ENCODE results near the gene INSC. TPM values are rescaled to one million over a fixed set of nuclear protein-coding genes. Genes with fewer than 3 reads are reported as not detected.

The INSC gene
- total RNA-seq, 2 experiments from 2014 or later = 0.49 to 0.61 TPM

GRCh38 chr11:15142838-15143237 lies 28.1 kb downstream of the INSC start:
- Mint-ChIP-seq H3K36me3 (no peaks in the 10 kb centered on the region), H3K4me3 (no peak overlapping the region), H3K27me3 (peaks cover 12% of the 10 kb centered on the region), H3K9me3 (ENCODE audit: low read depth) (no peaks in the 10 kb centered on the region), H3K4me1 (peaks cover 1% of the 10 kb centered on the region), H3K27ac (no peak overlapping the region)
- ATAC-seq (no peak), DNase-seq (no peak)
- CTCF ChIA-PET = interaction anchor here (5.0 kb wide), 1 partner anchor 16 kb away, joined by 18 read pairs; no protein-coding TSS in a partner anchor

- ATAC-seq = no peak
- Mint-ChIP-seq H3K9me3 (ENCODE audit: low read depth) (no peaks in the 10 kb centered on the region), H3K4me1 (no peaks in the 10 kb centered on the region), H3K36me3 (no peaks in the 10 kb centered on the region), H3K4me3 (no peak overlapping the region), H3K27me3 (peaks cover 13% of the 10 kb centered on the region), H3K27ac (no peak overlapping the region)
- no peak for DNase-seq
- CTCF ChIA-PET = interaction anchor here (5.0 kb wide), 1 partner anchor 15 kb away, joined by 18 read pairs; no protein-coding TSS in a partner anchor
Measured at GRCh38 chr11:15143855-15144254, 29.1 kb downstream of the INSC start.

- H3K36me3 Mint-ChIP-seq = no peaks in the 10 kb centered on the region
- H3K27ac Mint-ChIP-seq = no peak overlapping the region
- H3K4me1 Mint-ChIP-seq = no peaks in the 10 kb centered on the region
- CTCF ChIA-PET = interaction anchor here (5.0 kb wide), 1 partner anchor 14 kb away, joined by 18 read pairs; no protein-coding TSS in a partner anchor
- ATAC-seq (no peak), DNase-seq (no peak)
- H3K9me3 Mint-ChIP-seq (ENCODE audit: low read depth) = no peaks in the 10 kb centered on the region
- H3K4me3 Mint-ChIP-seq = no peak overlapping the region
- peaks cover 13% of the 10 kb centered on the region for H3K27me3 Mint-ChIP-seq
Measured at GRCh38 chr11:15144347-15144746, 29.6 kb downstream of the INSC start.

GRCh38 chr11:15145151-15145550 lies 30.4 kb downstream of the INSC start:
- Mint-ChIP-seq H3K27me3 (peaks cover 13% of the 10 kb centered on the region), H3K36me3 (no peaks in the 10 kb centered on the region), H3K27ac (no peak overlapping the region), H3K4me3 (no peak overlapping the region), H3K4me1 (peaks cover 1% of the 10 kb centered on the region), H3K9me3 (ENCODE audit: low read depth) (no peaks in the 10 kb centered on the region)
- CTCF ChIA-PET = interaction anchor here (5.0 kb wide), 1 partner anchor 13 kb away, joined by 18 read pairs; no protein-coding TSS in a partner anchor
- no peak for ATAC-seq
- DNase-seq = no peak

GRCh38 chr11:15145615-15146014 lies 30.9 kb downstream of the INSC start:
- H3K4me1 Mint-ChIP-seq = peaks cover 6% of the 10 kb centered on the region
- ATAC-seq (no peak), DNase-seq (no peak)
- no peak overlapping the region for H3K4me3 Mint-ChIP-seq
- CTCF ChIA-PET = interaction anchor here (5.0 kb wide), 1 partner anchor 13 kb away, joined by 18 read pairs; no protein-coding TSS in a partner anchor
- H3K9me3 Mint-ChIP-seq (ENCODE audit: low read depth) = no peaks in the 10 kb centered on the region
- peaks cover 13% of the 10 kb centered on the region for H3K27me3 Mint-ChIP-seq
- no peak overlapping the region for H3K27ac Mint-ChIP-seq
- no peaks in the 10 kb centered on the region for H3K36me3 Mint-ChIP-seq

GRCh38 chr11:15146271-15147003 lies 31.7 kb downstream of the INSC start:
- CTCF ChIA-PET = interaction anchor here (1.0 to 5.0 kb wide), 2 partner anchors 12 to 43 kb away, joined by 3 to 18 read pairs; no protein-coding TSS in a partner anchor
- ATAC-seq (no peak), DNase-seq (no peak)
- Mint-ChIP-seq H3K9me3 (ENCODE audit: low read depth) (no peaks in the 10 kb centered on the region), H3K27me3 (peaks cover 13% of the 10 kb centered on the region), H3K4me3 (no peak overlapping the region), H3K4me1 (peaks cover 12% of the 10 kb centered on the region), H3K27ac (no peak overlapping the region), H3K36me3 (no peaks in the 10 kb centered on the region)

GRCh38 chr11:15148169-15148568 lies 33.4 kb downstream of the INSC start:
- Mint-ChIP-seq H3K4me1 (peaks cover 13% of the 10 kb centered on the region), H3K27me3 (peaks cover 13% of the 10 kb centered on the region), H3K4me3 (no peak overlapping the region), H3K27ac (no peak overlapping the region), H3K9me3 (ENCODE audit: low read depth) (no peaks in the 10 kb centered on the region), H3K36me3 (no peaks in the 10 kb centered on the region)
- ATAC-seq (no peak), DNase-seq (no peak)
- CTCF ChIA-PET = interaction anchor here (1.5 kb wide), 1 partner anchor 174 kb away, joined by 5 read pairs; no protein-coding TSS in a partner anchor

GRCh38 chr11:15149050-15149449 lies 34.3 kb downstream of the INSC start:
- no peak overlapping the region for H3K27ac Mint-ChIP-seq
- CTCF ChIA-PET = no interaction called here
- H3K27me3 Mint-ChIP-seq = peaks cover 13% of the 10 kb centered on the region
- peaks cover 13% of the 10 kb centered on the region for H3K4me1 Mint-ChIP-seq
- no peak overlapping the region for H3K4me3 Mint-ChIP-seq
- H3K36me3 Mint-ChIP-seq = no peaks in the 10 kb centered on the region
- ATAC-seq = no peak
- no peaks in the 10 kb centered on the region for H3K9me3 Mint-ChIP-seq (ENCODE audit: low read depth)
- DNase-seq = no peak

- DNase-seq = peak; percentile 56
- peaks cover 13% of the 10 kb centered on the region for H3K27me3 Mint-ChIP-seq
- peaks cover 13% of the 10 kb centered on the region for H3K4me1 Mint-ChIP-seq
- H3K27ac Mint-ChIP-seq = peak overlapping the region; percentile 54
- CTCF ChIA-PET = interaction anchor here (1.0 to 1.1 kb wide), 2 partner anchors 9 to 76 kb away, joined by 3 to 4 read pairs; no protein-coding TSS in a partner anchor
- ATAC-seq = peak; percentile 78
- H3K36me3 Mint-ChIP-seq = no peaks in the 10 kb centered on the region
- no peaks in the 10 kb centered on the region for H3K9me3 Mint-ChIP-seq (ENCODE audit: low read depth)
- H3K4me3 Mint-ChIP-seq = no peak overlapping the region
Measured at GRCh38 chr11:15150507-15150906, 35.8 kb downstream of the INSC start.

- no peak for ATAC-seq
- Mint-ChIP-seq H3K4me3 (no peak overlapping the region), H3K4me1 (peaks cover 13% of the 10 kb centered on the region), H3K27me3 (no peaks in the 10 kb centered on the region), H3K36me3 (no peaks in the 10 kb centered on the region), H3K9me3 (ENCODE audit: low read depth) (no peaks in the 10 kb centered on the region), H3K27ac (no peak overlapping the region)
- DNase-seq = no peak
- CTCF ChIA-PET = no interaction called here
Measured at GRCh38 chr11:15153231-15153630, 38.5 kb downstream of the INSC start.

GRCh38 chr11:15157181-15157580 lies 42.5 kb downstream of the INSC start:
- peaks cover 8% of the 10 kb centered on the region for H3K27me3 Mint-ChIP-seq
- H3K4me1 Mint-ChIP-seq = no peaks in the 10 kb centered on the region
- CTCF ChIA-PET = interaction anchor here (2.8 kb wide), 1 partner anchor 13 kb away, joined by 18 read pairs; no protein-coding TSS in a partner anchor
- H3K4me3 Mint-ChIP-seq = no peak overlapping the region
- no peak overlapping the region for H3K27ac Mint-ChIP-seq
- no peaks in the 10 kb centered on the region for H3K9me3 Mint-ChIP-seq (ENCODE audit: low read depth)
- H3K36me3 Mint-ChIP-seq = no peaks in the 10 kb centered on the region
- DNase-seq = no peak
- ATAC-seq = no peak

GRCh38 chr11:15157606-15158137 lies 42.9 kb downstream of the INSC start:
- no peaks in the 10 kb centered on the region for H3K9me3 Mint-ChIP-seq (ENCODE audit: low read depth)
- peaks cover 8% of the 10 kb centered on the region for H3K27me3 Mint-ChIP-seq
- no peak overlapping the region for H3K4me3 Mint-ChIP-seq
- no peak overlapping the region for H3K27ac Mint-ChIP-seq
- CTCF ChIA-PET = interaction anchor here (2.8 kb wide), 1 partner anchor 14 kb away, joined by 18 read pairs; no protein-coding TSS in a partner anchor
- DNase-seq (no peak), ATAC-seq (no peak)
- no peaks in the 10 kb centered on the region for H3K36me3 Mint-ChIP-seq
- H3K4me1 Mint-ChIP-seq = no peaks in the 10 kb centered on the region

GRCh38 chr11:15158351-15159015 lies 43.8 kb downstream of the INSC start:
- H3K27ac Mint-ChIP-seq = no peak overlapping the region
- H3K4me3 Mint-ChIP-seq = no peak overlapping the region
- H3K9me3 Mint-ChIP-seq (ENCODE audit: low read depth) = no peaks in the 10 kb centered on the region
- CTCF ChIA-PET = interaction anchor here (0.8 to 4.1 kb wide), 7 partner anchors 14 to 250 kb away, joined by 3 to 39 read pairs (median 6); no protein-coding TSS in a partner anchor
- H3K4me1 Mint-ChIP-seq = no peaks in the 10 kb centered on the region
- H3K27me3 Mint-ChIP-seq = peaks cover 14% of the 10 kb centered on the region
- DNase-seq = no peak
- ATAC-seq = no peak
- no peaks in the 10 kb centered on the region for H3K36me3 Mint-ChIP-seq
